ENCODE results near the gene B4GALT5. TPM values are rescaled to one million over a fixed set of nuclear protein-coding genes. Genes with fewer than 3 reads are reported as not detected.

The B4GALT5 gene
- polyA plus RNA-seq, 1 of the 3 experiments (the other 2 are of a cell fraction) = 35.1 TPM

- H3K9me3 ChIP-seq = no peaks in the 10 kb centered on the region
- no peaks in the 10 kb centered on the region for H3K27me3 ChIP-seq (ENCODE audit: insufficient read depth)
- no peaks in the 10 kb centered on the region for H4K20me1 ChIP-seq (ENCODE audit: insufficient read depth)
- ChIA-PET POLR2A (no interaction called here), CTCF (interaction anchor here (1.6 kb wide), 1 partner anchor 31 kb away, joined by 7 read pairs; no protein-coding TSS in a partner anchor)
- no peak overlapping the region for H3K27ac ChIP-seq (ENCODE audit: low read depth in 2 of 2, low read length in 1 of 2)
- H3K4me1 ChIP-seq (ENCODE audit: control insufficient read depth in 1 of 2, insufficient read depth in 2 of 2, low read depth in 1 of 2, low read length in 1 of 2) = no peaks in the 10 kb centered on the region
- no peaks in the 10 kb centered on the region for H3K9me2 ChIP-seq
- no peak overlapping the region for H3K9ac ChIP-seq
- no peak for DNase-seq
- no peak overlapping the region for H3K4me3 ChIP-seq (ENCODE audit: low read depth in 2 of 2, low read length in 1 of 2)
- H3K36me3 ChIP-seq (replicated peaks in 1 of 2; ENCODE audit: control insufficient read depth in 1 of 2, insufficient read depth in 2 of 2, low read length in 1 of 2) = no peaks in the 10 kb centered on the region
- TF ChIP-seq USF1 (IDR thresholded peaks at IDR 0.05; ENCODE audit: borderline replicate concordance, low read depth) = no peak
- TF ChIP-seq RXRA (IDR thresholded peaks at IDR 0.05; ENCODE audit: borderline replicate concordance, low read depth) = no peak
- no peak for TF ChIP-seq EZH2phosphoT487 (IDR thresholded peaks at IDR 0.05; ENCODE audit: borderline replicate concordance, low read depth)
- no peak for TF ChIP-seq MXI1 (IDR thresholded peaks at IDR 0.05; ENCODE audit: low read depth, low read length)
- no peak for TF ChIP-seq EP300 (IDR thresholded peaks at IDR 0.05; ENCODE audit: borderline replicate concordance in 1 of 2, low read depth in 1 of 2, low read length in 1 of 2)
- no peak for TF ChIP-seq FOSL2 (IDR thresholded peaks at IDR 0.05; ENCODE audit: borderline replicate concordance, low read depth)
- TF ChIP-seq NFIC (IDR thresholded peaks at IDR 0.05; ENCODE audit: borderline replicate concordance) = no peak
- TF ChIP-seq GATA2 (CRISPR knock-in tag; IDR thresholded peaks at IDR 0.05) = no peak
- TF ChIP-seq YY1 (IDR thresholded peaks at IDR 0.05; ENCODE audit: low read depth) = no peak
- no peaks in the 10 kb centered on the region for H3K79me2 ChIP-seq (ENCODE audit: insufficient read depth)
- 91% methylated on average over 5 of the region's 5 CpGs for WGBS (ENCODE audit: low lambda C conversion rate)
- no peak overlapping the region for H3K4me2 ChIP-seq
- no peaks in the 10 kb centered on the region for H3F3A ChIP-seq (replicated peaks; ENCODE audit: insufficient read depth)
- H2AFZ ChIP-seq (ENCODE audit: low read depth) = no peak overlapping the region
Observed at GRCh38 chr20:49754596-49754995, 40.9 kb upstream of the B4GALT5 start.

- CTCF ChIA-PET = interaction anchor here (0.6 to 1.9 kb wide), 2 partner anchors 18 to 93 kb away, joined by 3 to 6 read pairs; no protein-coding TSS in a partner anchor
- no peak overlapping the region for H2AFZ ChIP-seq (ENCODE audit: low read depth)
- H3K9me2 ChIP-seq = no peaks in the 10 kb centered on the region
- no peak overlapping the region for H3K27ac ChIP-seq (ENCODE audit: low read depth in 2 of 2, low read length in 1 of 2)
- no peaks in the 10 kb centered on the region for H3K9me3 ChIP-seq
- POLR2A ChIA-PET = no interaction called here
- no peak overlapping the region for H3K4me2 ChIP-seq
- WGBS (ENCODE audit: low lambda C conversion rate) = 71% methylated on average over 2 of the region's 2 CpGs
- H4K20me1 ChIP-seq (ENCODE audit: insufficient read depth) = no peaks in the 10 kb centered on the region
- H3K79me2 ChIP-seq (ENCODE audit: insufficient read depth) = no peaks in the 10 kb centered on the region
- no peak overlapping the region for H3K4me3 ChIP-seq (ENCODE audit: low read depth in 2 of 2, low read length in 1 of 2)
- peaks cover under 1 to 1% of the 10 kb centered on the region in 2 experiments; a peak in 3 of 4 replicates for H3K4me1 ChIP-seq (ENCODE audit: control insufficient read depth in 1 of 2, insufficient read depth in 2 of 2, low read depth in 1 of 2, low read length in 1 of 2)
- H3K9ac ChIP-seq = no peak overlapping the region
- no peaks in the 10 kb centered on the region for H3K36me3 ChIP-seq (replicated peaks in 1 of 2; ENCODE audit: control insufficient read depth in 1 of 2, insufficient read depth in 2 of 2, low read length in 1 of 2)
- H3K27me3 ChIP-seq (ENCODE audit: insufficient read depth) = no peaks in the 10 kb centered on the region
- no peaks in the 10 kb centered on the region for H3F3A ChIP-seq (replicated peaks; ENCODE audit: insufficient read depth)
- DNase-seq = no peak
- TF ChIP-seq EZH2phosphoT487 (IDR thresholded peaks at IDR 0.05; ENCODE audit: borderline replicate concordance, low read depth) (no peak), MEF2A (IDR thresholded peaks at IDR 0.05; ENCODE audit: borderline replicate concordance, low read depth) (no peak), ZBTB33 (IDR thresholded peaks at IDR 0.05; ENCODE audit: borderline replicate concordance, low read depth) (no peak), CHD2 (IDR thresholded peaks at IDR 0.05; ENCODE audit: low read length, partially characterized antibody) (no peak), RXRA (IDR thresholded peaks at IDR 0.05; ENCODE audit: borderline replicate concordance, low read depth) (no peak), IRF3 (IDR thresholded peaks at IDR 0.05; ENCODE audit: low read depth, low read length) (no peak), FOSL2 (IDR thresholded peaks at IDR 0.05; ENCODE audit: borderline replicate concordance, low read depth) (no peak), RFX5 (IDR thresholded peaks at IDR 0.05; ENCODE audit: low read length) (no peak), CTCF (IDR thresholded peaks at IDR 0.05) (no peak), TCF12 (IDR thresholded peaks at IDR 0.05) (no peak), GATA2 (CRISPR knock-in tag; IDR thresholded peaks at IDR 0.05) (no peak), GABPA (IDR thresholded peaks at IDR 0.05; ENCODE audit: low read depth) (no peak), POLR2AphosphoS5 (IDR thresholded peaks at IDR 0.05; ENCODE audit: low read depth, low read length) (no peak), TEAD4 (IDR thresholded peaks at IDR 0.05; ENCODE audit: borderline replicate concordance, insufficient read depth) (no peak), RAD21 (IDR thresholded peaks at IDR 0.05; ENCODE audit: low read length) (no peak), NFIC (IDR thresholded peaks at IDR 0.05; ENCODE audit: borderline replicate concordance) (no peak), SIN3A (IDR thresholded peaks at IDR 0.05; ENCODE audit: borderline replicate concordance, low read depth, low read length) (no peak)
Observed at GRCh38 chr20:49753133-49753532, 39.5 kb upstream of the B4GALT5 start.

Data from SK-N-SH (cell line).